ENCODE results near the gene HSPA9.

DNA sequence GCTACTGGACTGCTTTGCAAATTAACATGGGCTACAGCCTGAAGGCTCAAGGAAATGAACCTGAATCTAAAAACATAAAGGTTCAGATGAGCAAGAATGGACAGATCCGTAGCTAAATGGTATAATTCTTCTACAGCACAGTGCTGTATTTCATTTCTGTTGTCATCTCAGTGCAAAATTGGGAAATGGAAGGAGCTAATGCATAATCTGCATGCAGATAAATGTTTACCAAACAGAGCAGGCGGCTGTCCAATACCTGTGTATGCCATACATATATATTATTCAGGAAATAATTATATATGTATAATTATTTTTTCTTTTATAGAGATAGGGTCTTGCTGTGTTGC is 4.3 kb upstream of the HSPA9 start:
- TF ChIP-seq POLR2A (IDR thresholded peaks at IDR 0.05) = no peak
- TF ChIP-seq, protein P1, sequence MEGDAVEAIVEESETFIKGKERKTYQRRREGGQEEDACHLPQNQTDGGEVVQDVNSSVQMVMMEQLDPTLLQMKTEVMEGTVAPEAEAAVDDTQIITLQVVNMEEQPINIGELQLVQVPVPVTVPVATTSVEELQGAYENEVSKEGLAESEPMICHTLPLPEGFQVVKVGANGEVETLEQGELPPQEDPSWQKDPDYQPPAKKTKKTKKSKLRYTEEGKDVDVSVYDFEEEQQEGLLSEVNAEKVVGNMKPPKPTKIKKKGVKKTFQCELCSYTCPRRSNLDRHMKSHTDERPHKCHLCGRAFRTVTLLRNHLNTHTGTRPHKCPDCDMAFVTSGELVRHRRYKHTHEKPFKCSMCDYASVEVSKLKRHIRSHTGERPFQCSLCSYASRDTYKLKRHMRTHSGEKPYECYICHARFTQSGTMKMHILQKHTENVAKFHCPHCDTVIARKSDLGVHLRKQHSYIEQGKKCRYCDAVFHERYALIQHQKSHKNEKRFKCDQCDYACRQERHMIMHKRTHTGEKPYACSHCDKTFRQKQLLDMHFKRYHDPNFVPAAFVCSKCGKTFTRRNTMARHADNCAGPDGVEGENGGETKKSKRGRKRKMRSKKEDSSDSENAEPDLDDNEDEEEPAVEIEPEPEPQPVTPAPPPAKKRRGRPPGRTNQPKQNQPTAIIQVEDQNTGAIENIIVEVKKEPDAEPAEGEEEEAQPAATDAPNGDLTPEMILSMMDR (IDR thresholded peaks at IDR 0.05) = no peak
